ENCODE data around the gene FAM156B. TPM values are rescaled to one million over a fixed set of nuclear protein-coding genes. Genes with fewer than 3 reads are reported as not detected.
"Not testable (repeated sequence)": the region's sequence is repeated elsewhere in the genome, so short reads cannot be mapped to it uniquely, and the experiment has no call there.

Gene FAM156B
- total RNA-seq, 1 experiment from 2014 or later, result 20.0 TPM

- no TSS peak for BruUV-seq (replicated peaks)
- Histone ChIP-seq H3K27ac (no peak overlapping the region), H3K9me3 (ENCODE audit: insufficient read depth, low read depth) (no peaks in the 10 kb centered on the region), H2AFZ (no peak overlapping the region), H3K79me2 (ENCODE audit: low read depth) (no peaks in the 10 kb centered on the region), H3K9me2 (ENCODE audit: insufficient read depth) (no peaks in the 10 kb centered on the region), H3K36me3 (ENCODE audit: low read depth) (no peaks in the 10 kb centered on the region), H3K4me1 (replicated peaks; ENCODE audit: insufficient read depth) (no peaks in the 10 kb centered on the region), H4K20me1 (ENCODE audit: insufficient read depth) (no peaks in the 10 kb centered on the region), H3K4me3 (no peak overlapping the region), H3K27me3 (ENCODE audit: insufficient read depth, low read depth) (no peaks in the 10 kb centered on the region), H3F3A (ENCODE audit: insufficient read depth, low read depth) (no peaks in the 10 kb centered on the region), H3K4me2 (no peak overlapping the region)
- intact Hi-C loops (cut with micrococcal nuclease; ENCODE audit: unreplicated experiment), result no loop called here
- ChIA-PET CTCF (no interaction called here), POLR2A (ENCODE audit: unreplicated experiment) (no interaction called here)
- no peak for DNase-seq
- no peak for TF ChIP-seq EZH2 (IDR thresholded peaks at IDR 0.05; ENCODE audit: low read depth)
- no peak for TF ChIP-seq CTCF (conservative IDR thresholded peaks at IDR 0.05)
Measured at GRCh38 chrX:52865343-52865998, 31.7 kb upstream of the FAM156B start.

- H3K27ac ChIP-seq, result no peak within 1 kb of the TSS
- H3F3A ChIP-seq (ENCODE audit: insufficient read depth, low read depth), result no peaks in the 10 kb centered on the region
- TF ChIP-seq CTCF (conservative IDR thresholded peaks at IDR 0.05) (no peak), EZH2 (IDR thresholded peaks at IDR 0.05; ENCODE audit: low read depth) (no peak)
Measured at GRCh38 chrX:52867610-52868348, 29.4 kb upstream of the FAM156B start, which contains the start of gene XAGE3. Gene XAGE3 (minus strand): TSS chrX:52868083. CDS start chrX:52867133, 950 bp downstream.

GRCh38 chrX:52870046-52870445, 27.1 kb upstream of the FAM156B start:
- Histone ChIP-seq H3K79me2 (ENCODE audit: low read depth) (no peaks in the 10 kb centered on the region), H3K9me2 (ENCODE audit: insufficient read depth) (no peaks in the 10 kb centered on the region), H3K27me3 (ENCODE audit: insufficient read depth, low read depth) (no peaks in the 10 kb centered on the region), H3K4me3 (no peak overlapping the region), H2AFZ (no peak overlapping the region), H3K36me3 (ENCODE audit: low read depth) (no peaks in the 10 kb centered on the region), H3K4me1 (replicated peaks; ENCODE audit: insufficient read depth) (no peaks in the 10 kb centered on the region), H4K20me1 (ENCODE audit: insufficient read depth) (no peaks in the 10 kb centered on the region), H3F3A (ENCODE audit: insufficient read depth, low read depth) (no peaks in the 10 kb centered on the region), H3K9me3 (ENCODE audit: insufficient read depth, low read depth) (no peaks in the 10 kb centered on the region), H3K4me2 (no peak overlapping the region), H3K27ac (no peak overlapping the region)
- ChIA-PET CTCF (no interaction called here), POLR2A (ENCODE audit: unreplicated experiment) (interaction anchor here (0.6 to 0.7 kb wide), 2 partner anchors 612 to 976 kb away, joined by 3 to 5 read pairs; partner anchors contain the start of gene MAGED1)
- DNase-seq, result no peak
- BruUV-seq (replicated peaks), result no TSS peak
- intact Hi-C loops (cut with micrococcal nuclease; ENCODE audit: unreplicated experiment), result no loop called here
- TF ChIP-seq CTCF (conservative IDR thresholded peaks at IDR 0.05) (no peak), EZH2 (IDR thresholded peaks at IDR 0.05; ENCODE audit: low read depth) (no peak)

More at GRCh38 chrX:52867610-52868348, 29.4 kb upstream of the FAM156B start, which contains the start of gene XAGE3:
- Histone ChIP-seq H3K9me2 (ENCODE audit: insufficient read depth) (no peaks in the 10 kb centered on the region), H3K4me3 (no peak within 1 kb of the TSS), H3K27me3 (ENCODE audit: insufficient read depth, low read depth) (no peaks in the 10 kb centered on the region), H3K79me2 (ENCODE audit: low read depth) (no peaks in the 10 kb centered on the region), H3K4me2 (no peak within 1 kb of the TSS), H2AFZ (no peak within 1 kb of the TSS), H3K4me1 (replicated peaks; ENCODE audit: insufficient read depth) (no peaks in the 10 kb centered on the region), H3K36me3 (ENCODE audit: low read depth) (no peaks in the 10 kb centered on the region), H4K20me1 (ENCODE audit: insufficient read depth) (no peaks in the 10 kb centered on the region), H3K9me3 (ENCODE audit: insufficient read depth, low read depth) (no peaks in the 10 kb centered on the region)
- intact Hi-C loops (cut with micrococcal nuclease; ENCODE audit: unreplicated experiment), result no loop called here
- POLR2A ChIA-PET (ENCODE audit: unreplicated experiment), result no interaction called here
- no peak for DNase-seq
- BruUV-seq (replicated peaks), result no TSS peak
- CTCF ChIA-PET, result no interaction called here

GRCh38 chrX:52873825-52874224, 23.3 kb upstream of the FAM156B start:
- CTCF ChIA-PET; DNase-seq; H3K4me3 ChIP-seq; intact Hi-C loops (cut with micrococcal nuclease; ENCODE audit: unreplicated experiment); H3K9me2 ChIP-seq (ENCODE audit: insufficient read depth); H3K4me1 ChIP-seq (replicated peaks; ENCODE audit: insufficient read depth); POLR2A ChIA-PET (ENCODE audit: unreplicated experiment); H3K79me2 ChIP-seq (ENCODE audit: low read depth); H3K9me3 ChIP-seq (ENCODE audit: insufficient read depth, low read depth); H3K4me2 ChIP-seq; H3K36me3 ChIP-seq (ENCODE audit: low read depth); H3K27me3 ChIP-seq (ENCODE audit: insufficient read depth, low read depth); H2AFZ ChIP-seq; H3F3A ChIP-seq (ENCODE audit: insufficient read depth, low read depth); H4K20me1 ChIP-seq (ENCODE audit: insufficient read depth); BruUV-seq (replicated peaks); H3K27ac ChIP-seq: not testable (repeated sequence)
